ENCODE data around the gene C10orf90.

DNA sequence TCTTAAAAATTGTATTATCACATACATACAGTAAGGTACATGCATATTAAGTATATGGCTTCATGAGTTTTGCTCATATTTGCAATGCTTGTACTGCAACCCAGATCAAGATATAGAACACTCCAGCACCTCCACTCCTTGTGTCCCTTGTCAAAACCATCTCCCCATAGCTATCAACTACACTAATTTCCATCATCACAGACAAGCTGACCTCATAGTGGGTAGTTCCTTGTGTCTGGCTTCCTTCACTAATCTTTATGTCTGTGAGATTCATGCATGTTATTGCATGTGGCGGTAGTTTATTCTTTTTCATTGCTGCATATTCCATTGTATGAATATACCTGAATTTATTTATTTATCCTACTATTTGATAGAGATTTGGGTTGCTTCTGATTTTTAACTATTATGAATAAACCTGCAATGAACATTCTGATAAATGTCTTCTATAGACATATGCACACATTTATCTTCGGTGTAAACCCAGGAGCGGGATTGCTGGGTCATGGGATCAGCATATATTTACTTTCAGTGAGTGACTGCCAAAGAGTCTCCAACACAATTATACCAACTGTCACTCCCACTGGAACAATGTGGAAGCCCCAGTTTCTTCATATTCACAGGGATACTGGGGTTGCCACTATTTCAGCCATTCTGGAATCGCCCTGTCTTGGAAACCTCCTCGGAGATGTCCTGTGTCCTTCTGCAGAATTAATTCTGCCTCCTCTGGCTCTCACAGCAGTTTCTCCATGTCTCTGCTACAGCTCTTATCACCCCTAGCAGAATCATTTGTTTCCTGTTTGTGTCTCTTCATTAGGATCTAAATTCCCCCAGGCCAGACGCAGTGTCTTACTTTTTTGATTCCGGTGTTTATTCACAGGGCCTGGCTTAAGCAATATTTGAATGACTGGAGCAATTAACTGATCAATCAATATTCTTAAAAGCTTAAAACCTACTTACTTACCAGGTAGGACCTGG, 267.5 kb downstream of the C10orf90 start:
- no peak for TF ChIP-seq EZH2phosphoT487 (IDR thresholded peaks at IDR 0.05; ENCODE audit: borderline replicate concordance, low read length)
- TF ChIP-seq, protein P1, sequence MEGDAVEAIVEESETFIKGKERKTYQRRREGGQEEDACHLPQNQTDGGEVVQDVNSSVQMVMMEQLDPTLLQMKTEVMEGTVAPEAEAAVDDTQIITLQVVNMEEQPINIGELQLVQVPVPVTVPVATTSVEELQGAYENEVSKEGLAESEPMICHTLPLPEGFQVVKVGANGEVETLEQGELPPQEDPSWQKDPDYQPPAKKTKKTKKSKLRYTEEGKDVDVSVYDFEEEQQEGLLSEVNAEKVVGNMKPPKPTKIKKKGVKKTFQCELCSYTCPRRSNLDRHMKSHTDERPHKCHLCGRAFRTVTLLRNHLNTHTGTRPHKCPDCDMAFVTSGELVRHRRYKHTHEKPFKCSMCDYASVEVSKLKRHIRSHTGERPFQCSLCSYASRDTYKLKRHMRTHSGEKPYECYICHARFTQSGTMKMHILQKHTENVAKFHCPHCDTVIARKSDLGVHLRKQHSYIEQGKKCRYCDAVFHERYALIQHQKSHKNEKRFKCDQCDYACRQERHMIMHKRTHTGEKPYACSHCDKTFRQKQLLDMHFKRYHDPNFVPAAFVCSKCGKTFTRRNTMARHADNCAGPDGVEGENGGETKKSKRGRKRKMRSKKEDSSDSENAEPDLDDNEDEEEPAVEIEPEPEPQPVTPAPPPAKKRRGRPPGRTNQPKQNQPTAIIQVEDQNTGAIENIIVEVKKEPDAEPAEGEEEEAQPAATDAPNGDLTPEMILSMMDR (IDR thresholded peaks at IDR 0.05; ENCODE audit: low read depth, low read length, poor library complexity, severe bottlenecking) = no peak

Data from DOHH2 (cell line).